Tibial nerve (tissue), 4 donors: ENCODE results near the gene MAP7D3. TPM values are rescaled to one million over a fixed set of nuclear protein-coding genes. Genes with fewer than 3 reads are reported as not detected.
"Not testable (repeated sequence)": the region's sequence is repeated elsewhere in the genome, so short reads cannot be mapped to it uniquely, and the experiment has no call there.

Source experiments
- DNase-seq, 2 donors: peaks; one replicate each; pipeline ENCODE4 v3.0.0-alpha.2; 2019; ENCODE audit warnings: low spot score in 2 of 2
- H3K27ac ChIP-seq, 4 donors: fragments of 200-600 bp; sonication (generic) in 3 of 4; one replicate each; pipeline ENCODE4 v1.5.1; 2017 to 2019; ENCODE audit warnings: mild to moderate bottlenecking in 1 of 4
- H3K27me3 ChIP-seq, 2 donors: fragments of 200-600 bp; sonication (generic) in 1 of 2; one replicate each; pipeline versions ENCODE4 v1.5.1 to v1.6.0; 2017 to 2019
- H3K36me3 ChIP-seq, 3 donors: fragments of 200-600 bp; sonication (generic); one replicate each; pipeline ENCODE4 v1.5.1; 2018 to 2019
- H3K4me1 ChIP-seq, 4 donors: fragments of 200-600 bp; sonication (generic) in 3 of 4; one replicate each; pipeline ENCODE4 v1.5.1; 2017 to 2019
- H3K4me3 ChIP-seq, 4 donors: fragments of 200-600 bp; sonication (generic) in 3 of 4; one replicate each; pipeline ENCODE4 v1.5.1; 2017 to 2019; ENCODE audit warnings: mild to moderate bottlenecking in 1 of 4, moderate library complexity in 1 of 4
- H3K9me3 ChIP-seq, 4 donors: fragments of 200-600 bp; sonication (generic) in 3 of 4; one replicate each; pipeline ENCODE4 v1.5.1; 2017 to 2019
- EP300 ChIP-seq, 2 donors: sonication (generic); formaldehyde crosslinking; IDR thresholded peaks; one replicate each; pipeline ENCODE4 v1.6.1; 2017; ENCODE audit warnings: antibody characterized with exemption in 2 of 2, mild to moderate bottlenecking in 1 of 2
- POLR2A ChIP-seq, 2 donors: fragments of 450-650 bp; IDR thresholded peaks; one replicate each; pipeline ENCODE4 v1.6.1; 2017; ENCODE audit warnings: antibody characterized with exemption in 2 of 2, mild to moderate bottlenecking in 2 of 2, moderate library complexity in 2 of 2
- WGBS, 2 donors: methylation state at CpG; one replicate each; pipeline ENCODE4 v1.1.5; 2018; 5-methylcytosine and 5-hydroxymethylcytosine counted together
- total RNA-seq, 4 donors: library from RNA; depleted of rRNA; stranded (reverse); fragments of >200 nt; gene quantifications; one replicate each; pipeline ENCODE4 v1.1.0, GENCODE V29; 2016
- TF ChIP-seq, protein P1 (sequence below), 5 experiments: fragments of 200-600 bp in 3 of 5; fragments of 450-650 bp in 2 of 5; sonication (generic) in 3 of 5; IDR thresholded peaks; one replicate each; pipeline ENCODE4 v1.5.1; 2016 to 2019; ENCODE audit warnings: antibody characterized with exemption in 5 of 5, mild to moderate bottlenecking in 3 of 5, moderate library complexity in 2 of 5

The MAP7D3 gene, protein sequence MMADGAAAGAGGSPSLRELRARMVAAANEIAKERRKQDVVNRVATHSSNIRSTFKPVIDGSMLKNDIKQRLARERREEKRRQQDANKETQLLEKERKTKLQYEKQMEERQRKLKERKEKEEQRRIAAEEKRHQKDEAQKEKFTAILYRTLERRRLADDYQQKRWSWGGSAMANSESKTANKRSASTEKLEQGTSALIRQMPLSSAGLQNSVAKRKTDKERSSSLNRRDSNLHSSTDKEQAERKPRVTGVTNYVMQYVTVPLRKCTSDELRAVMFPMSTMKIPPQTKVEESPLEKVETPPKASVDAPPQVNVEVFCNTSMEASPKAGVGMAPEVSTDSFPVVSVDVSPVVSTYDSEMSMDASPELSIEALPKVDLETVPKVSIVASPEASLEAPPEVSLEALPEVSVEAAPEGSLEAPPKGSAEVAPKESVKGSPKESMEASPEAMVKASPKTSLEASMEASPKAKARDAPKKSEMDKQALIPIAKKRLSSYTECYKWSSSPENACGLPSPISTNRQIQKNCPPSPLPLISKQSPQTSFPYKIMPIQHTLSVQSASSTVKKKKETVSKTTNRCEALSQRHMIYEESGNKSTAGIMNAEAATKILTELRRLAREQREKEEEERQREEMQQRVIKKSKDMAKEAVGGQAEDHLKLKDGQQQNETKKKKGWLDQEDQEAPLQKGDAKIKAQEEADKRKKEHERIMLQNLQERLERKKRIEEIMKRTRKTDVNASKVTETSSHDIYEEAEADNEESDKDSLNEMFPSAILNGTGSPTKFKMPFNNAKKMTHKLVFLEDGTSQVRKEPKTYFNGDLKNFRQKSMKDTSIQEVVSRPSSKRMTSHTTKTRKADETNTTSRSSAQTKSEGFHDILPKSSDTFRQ
- 10 to 100 TPM; 19.7 to 32.7 (median 22.8) TPM for total RNA-seq

DNA sequence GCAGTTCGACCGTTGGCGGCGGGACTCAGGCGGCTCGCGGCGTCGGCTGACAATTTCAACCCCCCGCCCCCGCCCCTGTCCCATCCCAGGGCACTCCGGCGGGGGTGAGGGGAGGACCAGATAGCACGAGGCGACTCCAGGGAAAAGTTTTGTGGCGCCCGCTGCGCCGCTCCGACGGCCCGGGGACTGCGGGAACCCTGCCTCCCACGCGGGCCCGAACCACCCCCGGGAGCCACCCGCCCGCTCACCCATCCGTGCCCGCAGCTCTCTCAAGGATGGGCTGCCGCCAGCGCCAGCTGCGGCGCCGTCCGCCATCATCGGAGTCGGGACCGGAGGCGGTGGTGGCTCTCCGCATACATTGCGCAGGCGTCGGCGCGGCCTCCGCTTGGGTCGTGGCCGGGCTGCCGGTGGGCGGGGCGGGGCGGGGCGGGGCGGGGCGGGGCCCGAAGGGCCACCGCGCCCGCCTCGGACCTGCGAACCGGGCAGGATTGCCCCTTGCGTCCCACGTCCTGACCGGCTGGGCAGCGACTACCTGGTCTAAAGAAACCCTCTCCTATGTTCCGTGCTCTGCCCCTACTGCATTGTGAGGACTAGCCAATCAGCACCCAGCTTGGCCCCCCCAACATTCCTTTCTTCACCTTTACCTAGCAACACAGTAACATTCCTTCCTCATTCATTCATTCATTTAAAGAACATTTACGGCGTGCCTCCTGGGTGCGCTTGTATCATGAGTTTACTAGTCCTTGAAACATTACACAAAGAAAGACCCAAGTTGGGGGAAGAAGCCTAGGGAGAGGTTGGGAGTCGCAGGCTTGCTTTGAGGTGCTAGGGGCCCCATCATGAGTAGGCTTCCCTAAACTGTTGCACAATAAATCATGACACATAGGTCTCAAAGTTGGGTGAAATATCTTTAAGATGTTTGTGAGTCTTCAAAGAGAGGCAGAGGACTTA is at the start of gene MAP7D3:
Gene MAP7D3 (minus strand): TSS at position 360 of the 951 bp plus-strand sequence. CDS start 42 bp downstream, at position 318.
- peaks cover 0 to 28% of the 10 kb centered on the region in 2 donors for H3K27me3 ChIP-seq
- peak; percentile 26 to 32 for DNase-seq
- no peaks in the 10 kb centered on the region for H3K9me3 ChIP-seq
- TF ChIP-seq, protein P1, sequence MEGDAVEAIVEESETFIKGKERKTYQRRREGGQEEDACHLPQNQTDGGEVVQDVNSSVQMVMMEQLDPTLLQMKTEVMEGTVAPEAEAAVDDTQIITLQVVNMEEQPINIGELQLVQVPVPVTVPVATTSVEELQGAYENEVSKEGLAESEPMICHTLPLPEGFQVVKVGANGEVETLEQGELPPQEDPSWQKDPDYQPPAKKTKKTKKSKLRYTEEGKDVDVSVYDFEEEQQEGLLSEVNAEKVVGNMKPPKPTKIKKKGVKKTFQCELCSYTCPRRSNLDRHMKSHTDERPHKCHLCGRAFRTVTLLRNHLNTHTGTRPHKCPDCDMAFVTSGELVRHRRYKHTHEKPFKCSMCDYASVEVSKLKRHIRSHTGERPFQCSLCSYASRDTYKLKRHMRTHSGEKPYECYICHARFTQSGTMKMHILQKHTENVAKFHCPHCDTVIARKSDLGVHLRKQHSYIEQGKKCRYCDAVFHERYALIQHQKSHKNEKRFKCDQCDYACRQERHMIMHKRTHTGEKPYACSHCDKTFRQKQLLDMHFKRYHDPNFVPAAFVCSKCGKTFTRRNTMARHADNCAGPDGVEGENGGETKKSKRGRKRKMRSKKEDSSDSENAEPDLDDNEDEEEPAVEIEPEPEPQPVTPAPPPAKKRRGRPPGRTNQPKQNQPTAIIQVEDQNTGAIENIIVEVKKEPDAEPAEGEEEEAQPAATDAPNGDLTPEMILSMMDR (IDR thresholded peaks at IDR 0.05): no peak
- TF ChIP-seq POLR2A (IDR thresholded peaks at IDR 0.05) (peak in 1 of 2 donors; percentile 61), EP300 (IDR thresholded peaks at IDR 0.05) (peak in 1 of 2 donors; percentile 68)
- peaks cover 0 to 8% (median 0%) of the 10 kb centered on the region in 4 donors for H3K4me1 ChIP-seq
- WGBS, 2 donors: 22 to 27% methylated on average over 5 to 58 of the region's 73 CpGs
- H3K27ac ChIP-seq: peak within 1 kb of the TSS; percentile 40 to 91 (median 84)
- peak within 1 kb of the TSS; percentile 44 to 89 (median 75) for H3K4me3 ChIP-seq
- no peaks in the 10 kb centered on the region for H3K36me3 ChIP-seq

DNA sequence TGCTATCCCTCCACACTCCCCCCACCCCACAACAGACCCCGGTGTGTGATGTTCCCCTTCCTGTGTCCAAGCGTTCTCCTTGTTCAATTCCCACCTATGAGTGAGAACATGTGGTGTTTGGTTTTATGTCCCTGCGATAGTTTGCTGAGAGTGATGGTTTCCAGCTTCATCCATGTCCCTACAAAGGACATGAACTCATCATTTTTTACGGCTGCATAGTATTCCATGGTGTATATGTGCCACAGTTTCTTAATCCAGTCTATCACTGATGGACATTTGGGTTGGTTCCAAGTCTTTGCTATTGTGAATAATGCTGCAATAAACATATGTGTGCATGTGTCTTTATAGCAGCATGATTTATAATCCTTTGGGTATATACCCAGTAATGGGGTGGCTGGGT is 49.5 kb upstream of the MAP7D3 start, which contains the start of gene ADGRG4:
Gene ADGRG4 (plus strand): TSS at position 243 of the 400 bp plus-strand sequence. CDS start 7,815 bp downstream, outside the sequence.
- 92 to 96% methylated on average over 4 of the region's 4 CpGs for WGBS, 2 donors
- peaks cover 0 to 12% of the 10 kb centered on the region in 2 donors for H3K27me3 ChIP-seq
- not testable (repeated sequence) for H3K4me1 ChIP-seq

DNA sequence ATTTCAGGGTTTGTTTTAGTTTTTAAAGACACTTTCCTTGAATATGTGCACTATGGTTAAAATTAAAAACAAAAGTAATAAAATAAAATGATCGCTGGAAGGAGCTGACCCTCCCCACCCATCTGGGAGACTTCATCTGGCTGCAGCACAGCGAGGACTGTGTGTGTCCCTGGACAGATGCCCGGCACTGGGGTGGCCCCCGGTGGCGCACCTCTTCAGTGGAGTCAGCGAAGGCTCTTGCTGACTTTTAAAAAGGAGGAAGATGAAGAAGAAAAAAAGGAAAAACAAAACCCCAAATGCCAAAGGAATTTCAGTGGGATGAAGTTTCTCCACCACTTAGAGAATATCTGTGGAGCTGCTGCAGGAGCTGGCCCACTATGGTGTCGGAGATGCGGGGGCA is 44.2 kb upstream of the MAP7D3 start:
- H3K4me3 ChIP-seq: no peak overlapping the region
- no peak for DNase-seq
- H3K4me1 ChIP-seq: no peaks in the 10 kb centered on the region
- H3K27ac ChIP-seq: no peak overlapping the region
- no peaks in the 10 kb centered on the region for H3K36me3 ChIP-seq
- H3K9me3 ChIP-seq: no peaks in the 10 kb centered on the region
- WGBS, 2 donors: 74 to 85% methylated on average over 8 of the region's 8 CpGs
- TF ChIP-seq, protein P1 (IDR thresholded peaks at IDR 0.05): no peak
- no peak for TF ChIP-seq POLR2A (IDR thresholded peaks at IDR 0.05)
- TF ChIP-seq EP300 (IDR thresholded peaks at IDR 0.05): no peak
- H3K27me3 ChIP-seq: peaks cover 0 to 11% of the 10 kb centered on the region in 2 donors

More for the DNA sequence above, 49.5 kb upstream of the MAP7D3 start, which contains the start of gene ADGRG4:
- not testable (repeated sequence) for DNase-seq, H3K4me3 ChIP-seq, H3K27ac ChIP-seq, H3K9me3 ChIP-seq, H3K36me3 ChIP-seq

DNA sequence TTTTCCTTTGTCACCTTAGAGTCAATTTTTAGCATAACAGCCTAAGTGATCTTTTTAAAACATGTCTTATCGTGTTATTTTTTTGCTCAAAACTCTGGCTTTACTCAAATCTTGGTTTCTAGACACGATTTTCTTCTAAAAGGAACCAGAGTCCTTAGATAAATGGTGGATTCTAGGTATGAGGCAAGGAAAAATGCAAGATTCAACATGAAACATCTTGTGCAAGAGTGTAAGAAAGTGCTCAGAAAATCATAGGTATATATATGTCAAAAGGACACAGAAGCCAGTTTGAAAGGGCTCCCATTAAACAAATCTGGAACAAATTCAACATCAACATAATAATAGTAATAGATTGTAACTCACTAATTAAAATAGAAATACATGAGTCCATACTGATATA is 41.5 kb upstream of the MAP7D3 start:
- H3K4me3 ChIP-seq: no peak overlapping the region
- peaks cover 0 to 11% of the 10 kb centered on the region in 2 donors for H3K27me3 ChIP-seq
- H3K36me3 ChIP-seq: no peaks in the 10 kb centered on the region
- H3K27ac ChIP-seq: no peak overlapping the region
- WGBS, 2 donors: 63 to 88% methylated on average over 2 of the region's 2 CpGs
- TF ChIP-seq EP300 (IDR thresholded peaks at IDR 0.05) (no peak), POLR2A (IDR thresholded peaks at IDR 0.05) (no peak)
- TF ChIP-seq, protein P1 (IDR thresholded peaks at IDR 0.05): no peak
- no peaks in the 10 kb centered on the region for H3K9me3 ChIP-seq
- DNase-seq: no peak
- H3K4me1 ChIP-seq: no peaks in the 10 kb centered on the region

DNA sequence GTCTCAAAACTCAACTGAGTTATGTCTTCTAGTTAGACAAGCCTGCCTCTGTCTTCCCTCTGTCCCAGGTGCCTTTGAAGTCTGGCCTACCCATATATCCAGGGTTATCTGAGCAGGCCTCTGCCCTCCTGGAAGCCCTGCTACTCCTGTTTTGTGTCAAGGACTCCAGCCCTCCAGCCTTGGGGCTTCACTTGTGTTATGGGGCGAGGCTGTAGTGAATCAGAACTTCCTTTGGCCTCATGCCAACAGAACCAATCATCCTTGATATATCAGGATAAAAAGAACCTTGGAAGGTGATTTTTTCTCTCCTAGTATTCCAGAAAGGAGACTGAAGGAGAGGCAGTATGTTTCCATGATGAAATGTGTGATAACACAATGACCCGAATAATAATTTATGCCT is 40.6 kb upstream of the MAP7D3 start:
- WGBS, 2 donors: 81 to 84% methylated on average over 2 of the region's 2 CpGs
- no peak overlapping the region for H3K27ac ChIP-seq
- peaks cover 0 to 11% of the 10 kb centered on the region in 2 donors for H3K27me3 ChIP-seq
- H3K4me1 ChIP-seq: no peaks in the 10 kb centered on the region
- H3K4me3 ChIP-seq: no peak overlapping the region
- no peaks in the 10 kb centered on the region for H3K36me3 ChIP-seq
- DNase-seq: no peak
- TF ChIP-seq EP300 (IDR thresholded peaks at IDR 0.05): no peak
- TF ChIP-seq POLR2A (IDR thresholded peaks at IDR 0.05): no peak
- TF ChIP-seq, protein P1 (IDR thresholded peaks at IDR 0.05): no peak
- H3K9me3 ChIP-seq: no peaks in the 10 kb centered on the region

DNA sequence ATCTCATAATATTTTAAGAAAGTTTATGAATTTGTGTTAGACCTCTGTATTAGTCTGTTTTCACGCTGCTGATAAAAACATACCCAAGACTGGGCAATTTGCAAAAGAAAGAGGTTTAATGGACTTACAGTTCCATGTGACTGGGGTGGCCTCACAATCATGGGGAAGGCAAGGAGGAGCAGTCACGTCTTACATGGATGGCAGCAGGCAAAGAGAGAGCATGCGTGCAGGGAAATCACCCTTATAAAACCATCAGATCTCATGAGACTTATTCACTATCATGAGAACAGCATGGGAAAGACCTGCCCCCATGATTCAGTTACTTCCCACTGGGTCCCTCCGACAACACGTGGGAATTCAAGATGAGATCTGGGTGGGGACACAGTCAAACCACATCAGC is 35.2 kb upstream of the MAP7D3 start:
- 70 to 96% methylated on average over 5 of the region's 5 CpGs for WGBS, 2 donors
- H3K9me3 ChIP-seq, DNase-seq, H3K36me3 ChIP-seq, H3K27ac ChIP-seq, H3K27me3 ChIP-seq, H3K4me3 ChIP-seq, H3K4me1 ChIP-seq: not testable (repeated sequence)
